Measurements from ENCODE around the gene ADGRL1. TPM values are rescaled to one million over a fixed set of nuclear protein-coding genes. Genes with fewer than 3 reads are reported as not detected.

ADGRL1 gene
- total RNA-seq, 2 donors from 2014 or later: 15.4 to 15.7 TPM

GRCh38 chr19:14174883-14175282 lies 31.1 kb downstream of the ADGRL1 start:
- Histone ChIP-seq H3K4me3 (no peak overlapping the region), H3K27ac (no peak overlapping the region), H3K36me3 (peaks cover 13% of the 10 kb centered on the region), H3K27me3 (replicated peaks; ENCODE audit: insufficient read depth) (no peaks in the 10 kb centered on the region), H3K4me1 (ENCODE audit: control insufficient read depth in 1 of 2, low read depth in 2 of 2) (no peaks in the 10 kb centered on the region), H3K9me3 (no peaks in the 10 kb centered on the region)
- no peak for TF ChIP-seq CTCF (IDR thresholded peaks at IDR 0.05)
- DNase-seq (ENCODE audit: low spot score) (no peak), ATAC-seq (ENCODE audit: insufficient number of reproducible peaks, low FRiP score, low read depth) (no peak)

- no peaks in the 10 kb centered on the region for H3K27me3 ChIP-seq (replicated peaks; ENCODE audit: insufficient read depth)
- H3K4me1 ChIP-seq (ENCODE audit: control insufficient read depth in 1 of 2, low read depth in 2 of 2): no peaks in the 10 kb centered on the region
- H3K9me3 ChIP-seq: no peaks in the 10 kb centered on the region
- peaks cover 13% of the 10 kb centered on the region for H3K36me3 ChIP-seq
- no peak for DNase-seq (ENCODE audit: low spot score)
- TF ChIP-seq CTCF (IDR thresholded peaks at IDR 0.05): no peak
- no peak overlapping the region for H3K27ac ChIP-seq
- no peak for ATAC-seq (ENCODE audit: insufficient number of reproducible peaks, low FRiP score, low read depth)
- H3K4me3 ChIP-seq: no peak overlapping the region
Observed at GRCh38 chr19:14168993-14169392, 37.0 kb downstream of the ADGRL1 start.

GRCh38 chr19:14168259-14168972 lies 37.6 kb downstream of the ADGRL1 start:
- no peak for TF ChIP-seq CTCF (IDR thresholded peaks at IDR 0.05)
- Histone ChIP-seq H3K27ac (no peak overlapping the region), H3K36me3 (peaks cover 11% of the 10 kb centered on the region), H3K9me3 (no peaks in the 10 kb centered on the region), H3K4me1 (ENCODE audit: control insufficient read depth in 1 of 2, low read depth in 2 of 2) (no peaks in the 10 kb centered on the region), H3K27me3 (replicated peaks; ENCODE audit: insufficient read depth) (no peaks in the 10 kb centered on the region), H3K4me3 (no peak overlapping the region)
- ATAC-seq (ENCODE audit: insufficient number of reproducible peaks, low FRiP score, low read depth): no peak
- no peak for DNase-seq (ENCODE audit: low spot score)

- DNase-seq (ENCODE audit: low spot score) (no peak), ATAC-seq (ENCODE audit: insufficient number of reproducible peaks, low FRiP score, low read depth) (no peak)
- Histone ChIP-seq H3K27ac (no peak overlapping the region), H3K4me1 (ENCODE audit: control insufficient read depth in 1 of 2, low read depth in 2 of 2) (no peaks in the 10 kb centered on the region), H3K27me3 (replicated peaks; ENCODE audit: insufficient read depth) (no peaks in the 10 kb centered on the region), H3K36me3 (peaks cover 9% of the 10 kb centered on the region), H3K4me3 (peak overlapping the region; percentile 33), H3K9me3 (no peaks in the 10 kb centered on the region)
- TF ChIP-seq CTCF (IDR thresholded peaks at IDR 0.05): no peak
Observed at GRCh38 chr19:14167576-14168138, 38.3 kb downstream of the ADGRL1 start.

GRCh38 chr19:14166999-14167575 lies 38.9 kb downstream of the ADGRL1 start:
- TF ChIP-seq CTCF (IDR thresholded peaks at IDR 0.05): no peak
- no peak for DNase-seq (ENCODE audit: low spot score)
- Histone ChIP-seq H3K36me3 (peaks cover 9% of the 10 kb centered on the region), H3K27ac (no peak overlapping the region), H3K9me3 (no peaks in the 10 kb centered on the region), H3K4me3 (peak overlapping the region; percentile 33), H3K4me1 (ENCODE audit: control insufficient read depth in 1 of 2, low read depth in 2 of 2) (no peaks in the 10 kb centered on the region), H3K27me3 (replicated peaks; ENCODE audit: insufficient read depth) (no peaks in the 10 kb centered on the region)
- ATAC-seq (ENCODE audit: insufficient number of reproducible peaks, low FRiP score, low read depth): no peak
